Measurements from ENCODE around the gene AP2B1.

DNA sequence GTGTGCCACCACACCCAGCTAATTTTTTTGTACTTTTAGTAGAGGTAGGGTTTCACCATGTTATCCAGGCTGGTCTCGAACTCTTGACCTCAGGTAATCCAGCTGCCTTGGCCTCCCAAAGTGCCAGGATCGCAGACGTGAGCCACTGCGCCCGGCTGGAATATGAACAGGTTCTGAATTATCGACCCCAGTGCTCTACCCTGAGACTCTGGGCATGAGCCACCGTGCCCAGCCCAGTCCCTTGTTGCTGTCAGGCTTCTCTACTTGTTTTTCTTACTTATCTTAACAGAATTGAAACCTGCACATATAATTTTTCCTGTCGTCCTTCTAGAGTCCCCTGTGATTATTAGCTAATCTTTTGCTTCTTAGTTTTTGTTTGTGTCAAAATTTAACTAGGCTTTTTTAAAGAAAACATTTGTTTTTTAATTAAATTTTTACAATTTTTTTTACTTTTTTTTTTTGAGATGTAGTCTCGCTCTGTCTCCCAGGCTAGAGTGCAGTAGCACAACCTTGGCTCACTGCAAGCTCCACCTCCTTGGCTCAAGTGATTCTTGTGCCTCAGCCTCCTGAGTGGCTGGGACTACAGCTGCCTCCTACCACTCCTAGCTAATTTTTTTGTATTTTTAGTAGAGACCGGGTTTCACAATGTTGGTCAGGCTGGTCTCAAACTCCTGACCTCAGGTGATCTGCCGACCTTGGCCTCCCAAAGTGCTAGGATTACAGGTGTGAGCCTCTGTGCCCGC is 66.7 kb downstream of the AP2B1 start:
- TF ChIP-seq, protein P1, sequence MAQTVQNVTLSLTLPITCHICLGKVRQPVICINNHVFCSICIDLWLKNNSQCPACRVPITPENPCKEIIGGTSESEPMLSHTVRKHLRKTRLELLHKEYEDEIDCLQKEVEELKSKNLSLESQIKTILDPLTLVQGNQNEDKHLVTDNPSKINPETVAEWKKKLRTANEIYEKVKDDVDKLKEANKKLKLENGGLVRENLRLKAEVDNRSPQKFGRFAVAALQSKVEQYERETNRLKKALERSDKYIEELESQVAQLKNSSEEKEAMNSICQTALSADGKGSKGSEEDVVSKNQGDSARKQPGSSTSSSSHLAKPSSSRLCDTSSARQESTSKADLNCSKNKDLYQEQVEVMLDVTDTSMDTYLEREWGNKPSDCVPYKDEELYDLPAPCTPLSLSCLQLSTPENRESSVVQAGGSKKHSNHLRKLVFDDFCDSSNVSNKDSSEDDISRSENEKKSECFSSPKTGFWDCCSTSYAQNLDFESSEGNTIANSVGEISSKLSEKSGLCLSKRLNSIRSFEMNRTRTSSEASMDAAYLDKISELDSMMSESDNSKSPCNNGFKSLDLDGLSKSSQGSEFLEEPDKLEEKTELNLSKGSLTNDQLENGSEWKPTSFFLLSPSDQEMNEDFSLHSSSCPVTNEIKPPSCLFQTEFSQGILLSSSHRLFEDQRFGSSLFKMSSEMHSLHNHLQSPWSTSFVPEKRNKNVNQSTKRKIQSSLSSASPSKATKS (CRISPR knock-in tag; IDR thresholded peaks at IDR 0.05) = no peak
- no peak for TF ChIP-seq CREM (IDR thresholded peaks at IDR 0.05; ENCODE audit: low read depth)
- TF ChIP-seq MLX (CRISPR knock-in tag; conservative IDR thresholded peaks at IDR 0.05) = no peak
- TF ChIP-seq HDAC2 (IDR thresholded peaks at IDR 0.05) = no peak
- TF ChIP-seq, protein P2, sequence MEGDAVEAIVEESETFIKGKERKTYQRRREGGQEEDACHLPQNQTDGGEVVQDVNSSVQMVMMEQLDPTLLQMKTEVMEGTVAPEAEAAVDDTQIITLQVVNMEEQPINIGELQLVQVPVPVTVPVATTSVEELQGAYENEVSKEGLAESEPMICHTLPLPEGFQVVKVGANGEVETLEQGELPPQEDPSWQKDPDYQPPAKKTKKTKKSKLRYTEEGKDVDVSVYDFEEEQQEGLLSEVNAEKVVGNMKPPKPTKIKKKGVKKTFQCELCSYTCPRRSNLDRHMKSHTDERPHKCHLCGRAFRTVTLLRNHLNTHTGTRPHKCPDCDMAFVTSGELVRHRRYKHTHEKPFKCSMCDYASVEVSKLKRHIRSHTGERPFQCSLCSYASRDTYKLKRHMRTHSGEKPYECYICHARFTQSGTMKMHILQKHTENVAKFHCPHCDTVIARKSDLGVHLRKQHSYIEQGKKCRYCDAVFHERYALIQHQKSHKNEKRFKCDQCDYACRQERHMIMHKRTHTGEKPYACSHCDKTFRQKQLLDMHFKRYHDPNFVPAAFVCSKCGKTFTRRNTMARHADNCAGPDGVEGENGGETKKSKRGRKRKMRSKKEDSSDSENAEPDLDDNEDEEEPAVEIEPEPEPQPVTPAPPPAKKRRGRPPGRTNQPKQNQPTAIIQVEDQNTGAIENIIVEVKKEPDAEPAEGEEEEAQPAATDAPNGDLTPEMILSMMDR (IDR thresholded peaks at IDR 0.05 in 2 of 3, conservative IDR thresholded peaks at IDR 0.05 in 1 of 3; ENCODE audit: insufficient read depth in 2 of 3, low read depth in 1 of 3, low read length in 3 of 3) = no peak

All from K562 (cell line).